ENCODE results near the gene KCNC1.

Gene KCNC1

GRCh38 chr11:17734418-17734911 lies at the start of gene KCNC1:
TSS of gene KCNC1 (plus strand) at chr11:17734781. CDS start at chr11:17736003, 1,222 bp downstream.
- peak in 2 of 3 donors; percentile 20 to 47 for DNase-seq

- no peak for DNase-seq
Measured at GRCh38 chr11:17686231-17686980, 48.2 kb upstream of the KCNC1 start.

GRCh38 chr11:17687946-17688670 lies 46.5 kb upstream of the KCNC1 start:
- no peak for DNase-seq

GRCh38 chr11:17691550-17691949 lies 43.0 kb upstream of the KCNC1 start:
- DNase-seq, result no peak

- DNase-seq, result no peak
Measured at GRCh38 chr11:17691976-17692375, 42.6 kb upstream of the KCNC1 start.

GRCh38 chr11:17692931-17693330 lies 41.6 kb upstream of the KCNC1 start:
- DNase-seq, result peak in 1 of 3 donors; percentile 3

GRCh38 chr11:17693531-17693930 lies 41.0 kb upstream of the KCNC1 start:
- DNase-seq, result no peak

GRCh38 chr11:17694494-17695110 lies 40.0 kb upstream of the KCNC1 start:
- no peak for DNase-seq

- DNase-seq, result no peak
Measured at GRCh38 chr11:17695454-17696441, 38.8 kb upstream of the KCNC1 start.

- no peak for DNase-seq
Measured at GRCh38 chr11:17696741-17697140, 37.8 kb upstream of the KCNC1 start.

GRCh38 chr11:17697175-17697949 lies 37.2 kb upstream of the KCNC1 start:
- no peak for DNase-seq

GRCh38 chr11:17699147-17700114 lies 35.1 kb upstream of the KCNC1 start:
- no peak for DNase-seq

GRCh38 chr11:17700991-17701390 lies 33.6 kb upstream of the KCNC1 start:
- DNase-seq, result no peak

GRCh38 chr11:17702876-17703275 lies 31.7 kb upstream of the KCNC1 start:
- DNase-seq, result peak; percentile 46 to 66 (median 53)

- peak; percentile 42 to 57 (median 53) for DNase-seq
Measured at GRCh38 chr11:17703951-17704350, 30.6 kb upstream of the KCNC1 start.

GRCh38 chr11:17707830-17708229 lies 26.8 kb upstream of the KCNC1 start:
- no peak for DNase-seq

GRCh38 chr11:17711836-17712235 lies 22.7 kb upstream of the KCNC1 start:
- DNase-seq, result no peak

- DNase-seq, result no peak
Measured at GRCh38 chr11:17713851-17714250, 20.7 kb upstream of the KCNC1 start.

- no peak for DNase-seq
Measured at GRCh38 chr11:17714356-17714854, 20.2 kb upstream of the KCNC1 start.

GRCh38 chr11:17714870-17715269 lies 19.7 kb upstream of the KCNC1 start:
- no peak for DNase-seq

Data from suppressor macrophage treated with lipopolysaccharide for 1 hour (primary cell).